OCI-LY7 (cell line): ENCODE data around the gene TRIB2. TPM values are rescaled to one million over a fixed set of nuclear protein-coding genes. Genes with fewer than 3 reads are reported as not detected.

ENCODE experiments used
- BruUV-seq: library from RNA; stranded (reverse); fragments of 400-500 nt; replicated peaks from 2 replicates; lab custom pipeline; 2021; lab: Mats Ljungman, UMichigan
- CTCF ChIA-PET: fragments of 300-600 bp; sonication (Branson Sonifier 250); formaldehyde crosslinking; loops from one replicate; lab custom pipeline; 2022; ENCODE audit warnings: antibody characterized with exemption; ENCODE audit not compliant: unreplicated experiment; lab: Charles Lee
- POLR2A ChIA-PET: fragments of 300-600 bp; sonication (Branson Sonifier 250); formaldehyde crosslinking; loops from one replicate; lab custom pipeline; 2022; ENCODE audit warnings: antibody characterized with exemption; lab: Charles Lee
- DNase-seq: peaks from one replicate; pipeline ENCODE4 v3.0.0-alpha.2; 2015; ENCODE audit warnings: low spot score
- H2AFZ ChIP-seq: fragments of 200-600 bp; sonication (generic), shearing (Covaris generic); 2 replicates; pipeline ENCODE4 v1.6.1; 2014; ENCODE audit warnings: mild to moderate bottlenecking, antibody characterized with exemption, low read length, moderate library complexity
- H3K27ac ChIP-seq: fragments of 200-600 bp; sonication (generic); 2 replicates; pipeline ENCODE4 v1.5.1; 2014; ENCODE audit warnings: mixed run types, low read depth, mild to moderate bottlenecking, moderate library complexity, low read length, inconsistent platforms; ENCODE audit not compliant: poor library complexity, severe bottlenecking
- H3K36me3 ChIP-seq: fragments of 200-600 bp; sonication (generic); 2 replicates; pipeline ENCODE4 v1.6.1; 2014; ENCODE audit warnings: mild to moderate bottlenecking, antibody characterized with exemption, low read length, moderate library complexity, mixed read lengths; ENCODE audit not compliant: insufficient read depth
- H3K4me1 ChIP-seq: fragments of 200-600 bp; sonication (generic); 2 replicates; pipeline ENCODE4 v1.5.1; 2014; ENCODE audit warnings: mild to moderate bottlenecking, low read length; ENCODE audit not compliant: insufficient read depth, poor library complexity, severe bottlenecking
- H3K4me2 ChIP-seq: fragments of 200-600 bp; sonication (generic); 2 replicates; pipeline ENCODE4 v1.6.1; 2014; ENCODE audit warnings: mild to moderate bottlenecking, low read length
- H3K4me3 ChIP-seq: fragments of 200-600 bp; sonication (generic); 2 replicates; pipeline ENCODE4 v1.5.1; 2014; ENCODE audit warnings: mild to moderate bottlenecking, low read depth, low read length; ENCODE audit not compliant: poor library complexity, severe bottlenecking
- H3K79me2 ChIP-seq: fragments of 200-600 bp; sonication (generic); 2 replicates; pipeline ENCODE4 v1.6.1; 2016; ENCODE audit warnings: low read depth, mild to moderate bottlenecking, low read length, moderate library complexity, mixed read lengths; ENCODE audit not compliant: insufficient read depth
- H3K9me2 ChIP-seq: fragments of 200-600 bp; sonication (generic); 2 replicates; pipeline ENCODE4 v1.6.1; 2016; ENCODE audit warnings: mild to moderate bottlenecking, low read length, mixed read lengths; ENCODE audit not compliant: insufficient read depth
- H3K9me3 ChIP-seq: fragments of 200-600 bp; sonication (generic); 2 replicates; pipeline ENCODE4 v1.6.1; 2014; ENCODE audit warnings: mild to moderate bottlenecking, mixed run types, low read length, mixed read lengths
- H4K20me1 ChIP-seq: fragments of 200-600 bp; sonication (generic); 2 replicates; pipeline ENCODE4 v1.6.1; 2014; ENCODE audit warnings: mild to moderate bottlenecking, antibody characterized with exemption, low read length, moderate library complexity, mixed read lengths; ENCODE audit not compliant: insufficient read depth
- CTCF ChIP-seq: fragments of 200-600 bp; sonication (generic); conservative IDR thresholded peaks from 2 replicates; pipeline ENCODE4 v1.5.1; 2014; ENCODE audit warnings: mild to moderate bottlenecking, antibody characterized with exemption, low read length, moderate library complexity, mixed read lengths
- EZH2phosphoT487 ChIP-seq: fragments of 200-600 bp; sonication (generic); IDR thresholded peaks from 2 replicates; pipeline ENCODE4 v1.6.1; 2018; ENCODE audit warnings: low read depth, borderline replicate concordance, mild to moderate bottlenecking, mixed run types, antibody characterized with exemption, low read length, moderate library complexity, mixed read lengths
- intact Hi-C: fragments of 100-400 bp; cut with micrococcal nuclease; formaldehyde crosslinking; loops from one replicate; pipeline ENCODE4 v1.10.0; 2022; ENCODE audit not compliant: unreplicated experiment
- total RNA-seq, 2 experiments: library from RNA; depleted of rRNA in 1 of 2; stranded (reverse); fragments of >200 nt in 1 of 2; shearing (Covaris generic) in 1 of 2; gene quantifications; 2 replicates each; pipeline ENCODE4 v1.2.3, GENCODE V29; 2014 to 2022

TRIB2 gene
- total RNA-seq, 2 experiments from 2014 or later: 18.8 to 26.0 TPM

GRCh38 chr2:12708508-12709206 lies 8.1 kb upstream of the TRIB2 start:
- ChIA-PET POLR2A (interaction anchor here (0.6 to 0.9 kb wide), 2 partner anchors 9 to 210 kb away, joined by 3 to 6 read pairs; no protein-coding TSS in a partner anchor), CTCF (no interaction called here)
- no peaks in the 10 kb centered on the region for H3K36me3 ChIP-seq
- H3K4me1 ChIP-seq: no peaks in the 10 kb centered on the region
- BruUV-seq: no TSS peak
- no peak overlapping the region for H3K4me3 ChIP-seq
- no peaks in the 10 kb centered on the region for H3K9me2 ChIP-seq
- no peak overlapping the region for H2AFZ ChIP-seq
- no peak overlapping the region for H3K27ac ChIP-seq
- no peaks in the 10 kb centered on the region for H3K79me2 ChIP-seq
- H3K9me3 ChIP-seq: no peaks in the 10 kb centered on the region
- TF ChIP-seq CTCF (no peak), EZH2phosphoT487 (no peak)
- no peak overlapping the region for H3K4me2 ChIP-seq
- H4K20me1 ChIP-seq: no peaks in the 10 kb centered on the region
- no peak for DNase-seq
- intact Hi-C loops: no loop called here

- Histone ChIP-seq H3K4me2 (no peak overlapping the region), H3K9me2 (no peaks in the 10 kb centered on the region), H2AFZ (no peak overlapping the region), H3K27ac (no peak overlapping the region), H3K79me2 (no peaks in the 10 kb centered on the region), H3K4me1 (no peaks in the 10 kb centered on the region), H3K4me3 (no peak overlapping the region), H4K20me1 (no peaks in the 10 kb centered on the region), H3K9me3 (no peaks in the 10 kb centered on the region), H3K36me3 (no peaks in the 10 kb centered on the region)
- CTCF ChIA-PET: no interaction called here
- POLR2A ChIA-PET: interaction anchor here (0.8 to 0.9 kb wide), 2 partner anchors 8 to 11 kb away, joined by 3 to 6 read pairs; no protein-coding TSS in a partner anchor
- intact Hi-C loops: no loop called here
- peak; percentile 13 for DNase-seq
- TF ChIP-seq CTCF (no peak), EZH2phosphoT487 (no peak)
- no TSS peak for BruUV-seq
Observed at GRCh38 chr2:12709207-12709522, 7.6 kb upstream of the TRIB2 start.

GRCh38 chr2:12710301-12710700 lies 6.4 kb upstream of the TRIB2 start:
- no peak overlapping the region for H3K4me3 ChIP-seq
- no peaks in the 10 kb centered on the region for H4K20me1 ChIP-seq
- no TSS peak for BruUV-seq
- no peak for TF ChIP-seq CTCF
- no peak for TF ChIP-seq EZH2phosphoT487
- POLR2A ChIA-PET: interaction anchor here (0.6 to 1.6 kb wide), 2 partner anchors 11 to 217 kb away, joined by 3 to 5 read pairs; no protein-coding TSS in a partner anchor
- no peak overlapping the region for H2AFZ ChIP-seq
- H3K4me2 ChIP-seq: no peak overlapping the region
- H3K4me1 ChIP-seq: no peaks in the 10 kb centered on the region
- DNase-seq: no peak
- H3K27ac ChIP-seq: no peak overlapping the region
- H3K79me2 ChIP-seq: no peaks in the 10 kb centered on the region
- H3K9me3 ChIP-seq: no peaks in the 10 kb centered on the region
- intact Hi-C loops: no loop called here
- CTCF ChIA-PET: no interaction called here
- no peaks in the 10 kb centered on the region for H3K36me3 ChIP-seq
- no peaks in the 10 kb centered on the region for H3K9me2 ChIP-seq
